Activated gamma-delta T cell treated with Interleukin-2 at 50 U/mL for 16 hours (primary cell): ENCODE measurements around the gene TGIF1.
A peak's percentile ranks its signal among the peaks of the same experiment; 100 is the strongest.

Source experiments
- DNase-seq: peaks from one replicate; pipeline ENCODE4 v3.0.0-alpha.2; 2020

The TGIF1 gene

GRCh38 chr18:3440341-3440740 lies 9.6 kb upstream of the TGIF1 start:
- no peak for DNase-seq

- DNase-seq = no peak
Measured at GRCh38 chr18:3441290-3441689, 8.7 kb upstream of the TGIF1 start.

GRCh38 chr18:3442919-3443318 lies 7.1 kb upstream of the TGIF1 start:
- DNase-seq = no peak

- no peak for DNase-seq
Measured at GRCh38 chr18:3444296-3444695, 5.7 kb upstream of the TGIF1 start.

- DNase-seq = no peak
Measured at GRCh38 chr18:3444954-3445353, 5.0 kb upstream of the TGIF1 start.

GRCh38 chr18:3447068-3447894 lies 2.7 kb upstream of the TGIF1 start:
- no peak for DNase-seq

GRCh38 chr18:3447895-3448837 lies 1.8 kb upstream of the TGIF1 start:
- peak; percentile 78 for DNase-seq

- DNase-seq = peak; percentile 80
Measured at GRCh38 chr18:3448838-3449511, 997 bp upstream of the TGIF1 start.

- no peak for DNase-seq
Measured at GRCh38 chr18:3449512-3450011, 410 bp upstream of the TGIF1 start.

GRCh38 chr18:3450799-3451182 lies 819 bp downstream of the TGIF1 start:
- DNase-seq = no peak

GRCh38 chr18:3451183-3451988 lies 1.4 kb downstream of the TGIF1 start:
- DNase-seq = peak; percentile 82

- peak; percentile 30 for DNase-seq
Measured at GRCh38 chr18:3451989-3452749, 2.2 kb downstream of the TGIF1 start.

GRCh38 chr18:3452750-3453539 lies 3.0 kb downstream of the TGIF1 start:
- DNase-seq = no peak

- peak; percentile 16 for DNase-seq
Measured at GRCh38 chr18:3453540-3454364, 3.8 kb downstream of the TGIF1 start.

- peak; percentile 28 for DNase-seq
Measured at GRCh38 chr18:3454365-3455089, 4.6 kb downstream of the TGIF1 start.

- no peak for DNase-seq
Measured at GRCh38 chr18:3455090-3455635, 5.2 kb downstream of the TGIF1 start.

- DNase-seq = no peak
Measured at GRCh38 chr18:3455907-3456685, 6.1 kb downstream of the TGIF1 start.

GRCh38 chr18:3456686-3457069 lies 6.7 kb downstream of the TGIF1 start:
- DNase-seq = no peak
